ENCODE results near the gene CCNB1.
A peak's percentile ranks its signal among the peaks of the same experiment; 100 is the strongest.

CCNB1 gene

GRCh38 chr5:69212022-69212421 lies 45.1 kb downstream of the CCNB1 start:
- Histone ChIP-seq H2AFZ (ENCODE audit: low read depth, low read length, severe bottlenecking) (no peak overlapping the region), H3K9me2 (replicated peaks; ENCODE audit: insufficient read depth, low read length) (no peaks in the 10 kb centered on the region), H3K9ac (ENCODE audit: low read length) (no peak overlapping the region), H3K27me3 (ENCODE audit: low read length) (no peaks in the 10 kb centered on the region), H4K20me1 (ENCODE audit: low read depth, low read length) (no peaks in the 10 kb centered on the region), H3K9me3 (ENCODE audit: insufficient read depth, low read length) (no peaks in the 10 kb centered on the region), H3F3A (ENCODE audit: insufficient read depth) (peaks cover 6% of the 10 kb centered on the region), H3K27ac (ENCODE audit: low read depth, low read length) (no peak overlapping the region), H3K4me3 (ENCODE audit: insufficient read depth, low read length, poor library complexity, severe bottlenecking) (no peak overlapping the region), H3K79me2 (ENCODE audit: insufficient read depth, low read length) (no peaks in the 10 kb centered on the region), H3K36me3 (ENCODE audit: low read length) (peaks cover 5% of the 10 kb centered on the region; the same call in 1 of the 2 replicates), H3K4me2 (ENCODE audit: low read depth, low read length, poor library complexity, severe bottlenecking) (no peak overlapping the region)
- TF ChIP-seq EZH2phosphoT487 (conservative IDR thresholded peaks at IDR 0.05; ENCODE audit: low read length), result no peak
- TF ChIP-seq, protein P1, sequence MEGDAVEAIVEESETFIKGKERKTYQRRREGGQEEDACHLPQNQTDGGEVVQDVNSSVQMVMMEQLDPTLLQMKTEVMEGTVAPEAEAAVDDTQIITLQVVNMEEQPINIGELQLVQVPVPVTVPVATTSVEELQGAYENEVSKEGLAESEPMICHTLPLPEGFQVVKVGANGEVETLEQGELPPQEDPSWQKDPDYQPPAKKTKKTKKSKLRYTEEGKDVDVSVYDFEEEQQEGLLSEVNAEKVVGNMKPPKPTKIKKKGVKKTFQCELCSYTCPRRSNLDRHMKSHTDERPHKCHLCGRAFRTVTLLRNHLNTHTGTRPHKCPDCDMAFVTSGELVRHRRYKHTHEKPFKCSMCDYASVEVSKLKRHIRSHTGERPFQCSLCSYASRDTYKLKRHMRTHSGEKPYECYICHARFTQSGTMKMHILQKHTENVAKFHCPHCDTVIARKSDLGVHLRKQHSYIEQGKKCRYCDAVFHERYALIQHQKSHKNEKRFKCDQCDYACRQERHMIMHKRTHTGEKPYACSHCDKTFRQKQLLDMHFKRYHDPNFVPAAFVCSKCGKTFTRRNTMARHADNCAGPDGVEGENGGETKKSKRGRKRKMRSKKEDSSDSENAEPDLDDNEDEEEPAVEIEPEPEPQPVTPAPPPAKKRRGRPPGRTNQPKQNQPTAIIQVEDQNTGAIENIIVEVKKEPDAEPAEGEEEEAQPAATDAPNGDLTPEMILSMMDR (IDR thresholded peaks at IDR 0.05; ENCODE audit: insufficient read depth, low read length, poor library complexity, severe bottlenecking), result no peak

DNA sequence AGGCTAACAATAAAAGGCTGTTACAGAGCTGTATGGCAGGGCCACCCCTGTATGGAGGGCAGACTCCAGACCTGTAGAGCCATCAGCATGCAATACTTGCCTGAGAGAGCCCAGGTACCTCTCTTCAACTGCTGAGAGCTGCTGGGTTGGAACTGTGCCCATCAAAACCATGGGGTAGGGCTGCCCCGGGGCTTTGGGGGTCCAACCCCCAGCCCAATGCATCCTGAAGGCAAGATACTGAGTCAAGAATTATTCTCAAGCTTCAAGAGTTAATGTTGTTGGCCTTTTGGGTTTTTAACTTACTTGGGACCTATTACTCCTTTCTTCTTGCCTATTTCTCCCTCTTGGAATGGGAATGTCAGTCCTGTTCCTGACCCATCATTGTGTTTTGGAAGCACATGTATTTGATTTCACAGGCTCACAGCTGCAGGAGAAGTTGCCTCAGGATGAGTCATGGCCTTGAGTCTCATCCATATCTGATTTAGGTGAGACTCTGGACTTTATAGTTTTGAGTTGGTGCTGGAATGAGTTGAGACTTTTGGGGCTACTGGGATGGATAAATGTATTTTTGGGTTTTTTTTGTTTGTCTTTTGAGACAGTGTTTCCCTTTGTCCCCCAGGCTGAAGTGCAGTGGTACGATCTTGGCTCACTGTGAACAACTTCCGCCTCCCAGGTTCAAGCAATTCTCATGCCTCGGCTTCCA lies 46.7 kb downstream of the CCNB1 start:
- Histone ChIP-seq H3F3A (ENCODE audit: insufficient read depth) (peaks cover 9% of the 10 kb centered on the region), H2AFZ (ENCODE audit: low read depth, low read length, severe bottlenecking) (no peak overlapping the region), H3K4me2 (ENCODE audit: low read depth, low read length, poor library complexity, severe bottlenecking) (no peak overlapping the region), H3K27ac (ENCODE audit: low read depth, low read length) (no peak overlapping the region), H3K4me3 (ENCODE audit: insufficient read depth, low read length, poor library complexity, severe bottlenecking) (no peak overlapping the region), H3K9me3 (ENCODE audit: insufficient read depth, low read length) (no peaks in the 10 kb centered on the region), H3K36me3 (ENCODE audit: low read length) (peaks cover 5% of the 10 kb centered on the region; the same call in 1 of the 2 replicates), H3K9ac (ENCODE audit: low read length) (no peak overlapping the region), H3K79me2 (ENCODE audit: insufficient read depth, low read length) (peaks cover 6% of the 10 kb centered on the region), H3K9me2 (replicated peaks; ENCODE audit: insufficient read depth, low read length) (no peaks in the 10 kb centered on the region), H4K20me1 (ENCODE audit: low read depth, low read length) (no peaks in the 10 kb centered on the region), H3K27me3 (ENCODE audit: low read length) (no peaks in the 10 kb centered on the region)
- no peak for TF ChIP-seq EZH2phosphoT487 (conservative IDR thresholded peaks at IDR 0.05; ENCODE audit: low read length)
- TF ChIP-seq, protein P1 (IDR thresholded peaks at IDR 0.05; ENCODE audit: insufficient read depth, low read length, poor library complexity, severe bottlenecking), result no peak

- Histone ChIP-seq H3K4me3 (ENCODE audit: insufficient read depth, low read length, poor library complexity, severe bottlenecking) (peak overlapping the region; percentile 81), H2AFZ (ENCODE audit: low read depth, low read length, severe bottlenecking) (peak overlapping the region; percentile 82), H3K9ac (ENCODE audit: low read length) (peak overlapping the region; percentile 79), H3K9me3 (ENCODE audit: insufficient read depth, low read length) (no peaks in the 10 kb centered on the region), H3K4me2 (ENCODE audit: low read depth, low read length, poor library complexity, severe bottlenecking) (peak overlapping the region; percentile 96), H3K79me2 (ENCODE audit: insufficient read depth, low read length) (peaks cover 25% of the 10 kb centered on the region), H3K36me3 (ENCODE audit: low read length) (no peaks in the 10 kb centered on the region), H3K27ac (ENCODE audit: low read depth, low read length) (peak overlapping the region; percentile 78), H3F3A (ENCODE audit: insufficient read depth) (peaks cover 9% of the 10 kb centered on the region), H3K9me2 (replicated peaks; ENCODE audit: insufficient read depth, low read length) (no peaks in the 10 kb centered on the region), H3K27me3 (ENCODE audit: low read length) (no peaks in the 10 kb centered on the region), H4K20me1 (ENCODE audit: low read depth, low read length) (no peaks in the 10 kb centered on the region)
- no peak for TF ChIP-seq EZH2phosphoT487 (conservative IDR thresholded peaks at IDR 0.05; ENCODE audit: low read length)
- TF ChIP-seq, protein P1 (IDR thresholded peaks at IDR 0.05; ENCODE audit: insufficient read depth, low read length, poor library complexity, severe bottlenecking), result no peak
Measured at GRCh38 chr5:69217151-69217511, 50.2 kb downstream of the CCNB1 start.

All from SU-DHL-6 (cell line).